Pancreas (tissue), 10 donors: ENCODE results near the gene LRRC75A. TPM values are rescaled to one million over a fixed set of nuclear protein-coding genes. Genes with fewer than 3 reads are reported as not detected.

Source experiments
- ATAC-seq, 4 donors: fragments of 200-7000 bp; cut with Tn5 transposase; one replicate each; pipeline versions ENCODE4 v1.8.0 to v1.9.1; 2020; ENCODE audit warnings: mild to moderate bottlenecking in 4 of 4, moderate library complexity in 4 of 4
- DNase-seq, 6 donors: peaks; one replicate each; pipeline ENCODE4 v3.0.0-alpha.2; 2020
- FAIRE-seq: peaks from 2 replicates; lab custom pipeline; 2012; peaks lifted over from hg19 to GRCh38; lab: Jason Lieb, UNC
- H3K27ac ChIP-seq, 4 donors: fragments of 200-600 bp; sonication (generic); 1 replicate in 3 of 4; 2 replicates in 1 of 4; pipeline versions ENCODE4 v1.5.0 to v1.8.0; 2020
- H3K27me3 ChIP-seq, 4 donors: fragments of 200-600 bp; one replicate each; pipeline ENCODE4 v1.8.0; 2021
- H3K36me3 ChIP-seq, 3 donors: fragments of 200-600 bp; sonication (generic) in 1 of 3; one replicate each; pipeline versions ENCODE4 v1.5.0 to v1.8.0; 2020 to 2021
- H3K4me1 ChIP-seq, 3 donors: fragments of 200-600 bp; one replicate each; pipeline ENCODE4 v1.8.0; 2021
- H3K4me3 ChIP-seq, 4 donors: fragments of 200-600 bp; sonication (generic) in 2 of 4; one replicate each; pipeline versions ENCODE4 v1.5.0 to v1.8.0; 2020 to 2021
- H3K9me3 ChIP-seq, 4 donors: fragments of 200-600 bp; one replicate each; pipeline ENCODE4 v1.8.0; 2021
- WGBS, 2 donors: extraction: QIAGEN DNeasy Blood & Tissue Kit; methylation state at CpG; one replicate each; pipeline ENCODE4 v1.1.7; 2013; 5-methylcytosine and 5-hydroxymethylcytosine counted together
- intact Hi-C, 3 donors: fragments of 100-400 bp; cut with DNase I; formaldehyde crosslinking; loops; one replicate each; pipeline versions ENCODE4 v1.11.1 to v1.14.2; 2022
- polyA plus RNA-seq, 2 donors: library from polyadenylated mRNA; stranded (reverse); fragments of 200-250 nt; gene quantifications; one replicate each; pipeline ENCODE4 v1.2.3, GENCODE V29; 2013
- total RNA-seq, 6 donors: library from RNA; stranded (reverse); fragmentation: NEBNext Ultra II Directional in 4 of 6; extraction: Animal tissue kit (Norgen Biotek cat#: 25700) in 4 of 6; gene quantifications; one replicate each; pipeline versions ENCODE4 v1.2.1 to v1.2.4, GENCODE V29; 2021 to 2023
- TF ChIP-seq, protein P1 (sequence below), 4 donors: fragments of 200-600 bp; sonication (generic) in 3 of 4; IDR thresholded peaks; one replicate each; pipeline versions ENCODE4 v1.5.0 to v1.8.0; 2021; ENCODE audit warnings: antibody characterized with exemption in 4 of 4
- donor health status: healthy with polysubstance abuse.
- donor health status: DM: no; HTN: no; CAD: no; lungs with moderate emphysema.
- donor health status: DM: no; HTN: no; CAD: no.
- donor health status: control.
- donor health status: control.
- donor health status: Bipolar disorder and iron deficiency.
- donor health status: DM: yes; HTN: yes; CAD: no.
- donor health status: DM: no; HTN: no; CAD: no.
- donor health status: DM: no; HTN: no; CAD: no.
- donor health status: DM: yes; HTN: yes; CAD: no.

Gene LRRC75A
- total and polyA plus RNA-seq, 8 donors: 0.95 to 4.0 (median 2.0) TPM

DNA sequence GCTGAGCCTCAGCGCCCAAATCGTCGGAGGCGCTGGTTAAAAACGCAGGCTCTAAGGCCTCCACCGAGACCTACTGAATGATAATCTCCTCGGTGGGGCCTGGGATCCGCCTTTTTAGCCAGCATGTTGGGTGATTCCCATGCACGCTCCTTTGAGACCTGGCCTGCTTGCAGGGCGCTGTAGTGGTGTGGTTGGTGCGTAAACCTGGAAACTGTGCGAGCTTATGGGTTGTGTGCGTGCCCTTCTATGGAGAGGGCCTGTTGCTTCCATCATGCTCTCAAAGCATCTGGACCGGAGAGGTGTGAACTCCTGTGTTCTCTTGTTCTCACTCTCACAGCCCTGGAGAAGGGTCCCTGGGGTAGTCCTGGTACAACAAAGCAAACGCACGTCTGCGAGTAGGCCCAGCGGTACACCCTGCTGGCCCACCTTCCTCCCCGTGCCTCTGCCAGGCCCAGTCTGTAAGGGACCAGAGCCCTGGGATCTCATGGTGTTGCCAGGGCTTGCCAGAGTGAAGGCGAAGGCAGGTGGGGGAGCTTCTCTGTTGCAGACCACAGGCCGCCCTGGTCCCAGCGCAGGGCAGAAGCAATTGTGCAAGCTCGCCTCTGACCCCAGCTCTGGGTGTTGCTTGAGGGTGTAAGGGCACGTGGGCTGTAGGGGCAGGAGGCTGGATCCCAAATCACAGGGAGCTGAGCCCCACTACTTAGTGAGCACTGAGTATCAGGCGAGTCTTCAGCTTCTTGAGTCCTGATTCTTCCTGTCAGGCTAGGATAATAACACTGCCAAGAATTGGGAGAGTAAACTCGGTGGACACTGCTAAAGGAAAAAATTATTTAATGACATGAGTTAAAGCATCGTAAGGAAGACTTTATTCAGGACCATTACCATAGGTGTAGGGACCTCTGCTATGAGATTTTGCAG lies 879 bp upstream of the LRRC75A start:
- no peaks in the 10 kb centered on the region for H3K27me3 ChIP-seq
- peak overlapping the region in 3 of 4 donors; percentile 24 to 69 (median 59) for H3K4me3 ChIP-seq
- no peak overlapping the region for H3K27ac ChIP-seq
- intact Hi-C loops: no loop called here
- DNase-seq (peak in 1 of 6 donors; percentile 62), FAIRE-seq (no peak), ATAC-seq (no peak)
- TF ChIP-seq, protein P1, sequence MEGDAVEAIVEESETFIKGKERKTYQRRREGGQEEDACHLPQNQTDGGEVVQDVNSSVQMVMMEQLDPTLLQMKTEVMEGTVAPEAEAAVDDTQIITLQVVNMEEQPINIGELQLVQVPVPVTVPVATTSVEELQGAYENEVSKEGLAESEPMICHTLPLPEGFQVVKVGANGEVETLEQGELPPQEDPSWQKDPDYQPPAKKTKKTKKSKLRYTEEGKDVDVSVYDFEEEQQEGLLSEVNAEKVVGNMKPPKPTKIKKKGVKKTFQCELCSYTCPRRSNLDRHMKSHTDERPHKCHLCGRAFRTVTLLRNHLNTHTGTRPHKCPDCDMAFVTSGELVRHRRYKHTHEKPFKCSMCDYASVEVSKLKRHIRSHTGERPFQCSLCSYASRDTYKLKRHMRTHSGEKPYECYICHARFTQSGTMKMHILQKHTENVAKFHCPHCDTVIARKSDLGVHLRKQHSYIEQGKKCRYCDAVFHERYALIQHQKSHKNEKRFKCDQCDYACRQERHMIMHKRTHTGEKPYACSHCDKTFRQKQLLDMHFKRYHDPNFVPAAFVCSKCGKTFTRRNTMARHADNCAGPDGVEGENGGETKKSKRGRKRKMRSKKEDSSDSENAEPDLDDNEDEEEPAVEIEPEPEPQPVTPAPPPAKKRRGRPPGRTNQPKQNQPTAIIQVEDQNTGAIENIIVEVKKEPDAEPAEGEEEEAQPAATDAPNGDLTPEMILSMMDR (IDR thresholded peaks at IDR 0.05): no peak
- H3K36me3 ChIP-seq: no peaks in the 10 kb centered on the region
- peaks cover 0 to 11% (median 5%) of the 10 kb centered on the region in 3 donors for H3K4me1 ChIP-seq
- WGBS, 2 donors: 77 to 80% methylated on average over 27 of the region's 27 CpGs
- H3K9me3 ChIP-seq: no peaks in the 10 kb centered on the region

- no peaks in the 10 kb centered on the region for H3K27me3 ChIP-seq
- FAIRE-seq: no peak
- peaks cover 0 to 11% (median 7%) of the 10 kb centered on the region in 3 donors for H3K4me1 ChIP-seq
- H3K27ac ChIP-seq: no peak overlapping the region
- no peaks in the 10 kb centered on the region for H3K36me3 ChIP-seq
- peak in 3 of 4 donors; percentile 8 to 13 (median 12) for ATAC-seq
- no peaks in the 10 kb centered on the region for H3K9me3 ChIP-seq
- intact Hi-C loops: no loop called here
- WGBS, 2 donors: 9 to 15% methylated on average over 24 to 28 of the region's 28 CpGs
- peak in 1 of 6 donors; percentile 50 for DNase-seq
- H3K4me3 ChIP-seq: peak overlapping the region; percentile 43 to 69 (median 52)
- TF ChIP-seq, protein P1 (IDR thresholded peaks at IDR 0.05): no peak
Measured at GRCh38 chr17:16491131-16491702, 776 bp downstream of the LRRC75A start.

- FAIRE-seq (no peak), DNase-seq (no peak), ATAC-seq (no peak)
- 89 to 97% methylated on average over 3 of the region's 3 CpGs for WGBS, 2 donors
- Histone ChIP-seq H3K9me3 (no peaks in the 10 kb centered on the region), H3K27ac (no peak overlapping the region), H3K36me3 (no peaks in the 10 kb centered on the region), H3K4me3 (no peak overlapping the region), H3K4me1 (peaks cover 0 to 12% (median 11%) of the 10 kb centered on the region in 3 donors), H3K27me3 (no peaks in the 10 kb centered on the region)
- intact Hi-C loops: no loop called here
- TF ChIP-seq, protein P1 (IDR thresholded peaks at IDR 0.05): no peak
Measured at GRCh38 chr17:16489431-16489830, 2.6 kb downstream of the LRRC75A start.

DNA sequence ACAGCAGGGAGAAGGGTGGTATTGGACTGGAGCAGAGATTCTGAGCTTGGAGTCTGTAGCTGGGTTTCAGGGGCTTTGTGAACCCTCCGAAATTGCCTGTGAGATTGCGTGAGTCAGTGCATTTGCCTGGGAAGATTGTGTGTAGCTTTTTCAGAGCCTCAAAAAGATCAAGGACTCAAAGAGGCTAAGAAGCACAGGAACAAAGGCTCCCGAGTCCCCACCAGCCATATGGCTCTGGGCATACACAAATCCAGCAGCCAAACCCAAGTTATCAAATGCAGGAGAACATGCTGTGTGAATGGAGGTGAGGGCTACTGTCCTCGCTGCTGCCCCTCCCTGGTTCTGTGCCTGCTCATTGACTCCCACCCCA lies 3.0 kb downstream of the LRRC75A start:
- Histone ChIP-seq H3K27me3 (no peaks in the 10 kb centered on the region), H3K36me3 (no peaks in the 10 kb centered on the region), H3K9me3 (no peaks in the 10 kb centered on the region), H3K27ac (no peak overlapping the region), H3K4me1 (peaks cover 0 to 12% (median 11%) of the 10 kb centered on the region in 3 donors), H3K4me3 (no peak overlapping the region)
- TF ChIP-seq, protein P1 (IDR thresholded peaks at IDR 0.05): no peak
- DNase-seq (no peak), ATAC-seq (no peak), FAIRE-seq (no peak)
- WGBS, 2 donors: 81 to 84% methylated on average over 4 of the region's 4 CpGs
- intact Hi-C loops: no loop called here
